Measurements from ENCODE around the gene CDK12. TPM values are rescaled to one million over a fixed set of nuclear protein-coding genes. Genes with fewer than 3 reads are reported as not detected.

The CDK12 gene
- total RNA-seq, 1 experiment from 2014 or later: 51.2 TPM

DNA sequence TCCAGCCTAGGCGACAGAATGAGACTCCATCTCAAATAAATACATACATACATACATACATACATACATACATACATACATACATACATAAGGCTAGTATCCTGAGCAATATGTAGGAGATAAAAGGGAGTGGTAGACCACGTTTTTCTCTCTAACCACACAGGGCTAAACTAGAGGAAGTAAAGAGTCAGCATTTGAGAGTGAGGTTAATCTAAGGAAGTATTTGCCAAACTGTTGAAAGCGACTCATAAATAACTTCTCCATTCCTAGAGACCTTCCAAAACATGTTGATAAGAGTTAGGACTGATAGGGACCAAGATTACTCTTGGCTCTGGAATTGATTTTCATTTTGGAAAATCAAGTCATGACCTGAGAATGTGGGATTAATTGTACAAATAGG is 77.6 kb downstream of the CDK12 start:
- Histone ChIP-seq H3K9me2 (ENCODE audit: insufficient read depth) (no peaks in the 10 kb centered on the region), H4K20me1 (ENCODE audit: insufficient read depth) (no peaks in the 10 kb centered on the region), H3K4me3 (replicated peaks in 1 of 2; ENCODE audit: low read depth in 1 of 2, low read length in 2 of 2) (no peak overlapping the region), H3K36me3 (ENCODE audit: control insufficient read depth in 1 of 2, insufficient read depth in 2 of 2, low read length in 2 of 2) (no peaks in the 10 kb centered on the region), H2AFZ (ENCODE audit: low read depth, low read length, poor library complexity, severe bottlenecking) (no peak overlapping the region), H3K4me2 (ENCODE audit: low read length) (no peak overlapping the region), H3K9ac (ENCODE audit: low read length) (no peak overlapping the region), H3K27me3 (ENCODE audit: insufficient read depth, low read length) (no peaks in the 10 kb centered on the region), H3K9me3 (ENCODE audit: control insufficient read depth in 1 of 2, insufficient read depth in 1 of 2, low read depth in 1 of 2, low read length in 2 of 2) (no peaks in the 10 kb centered on the region), H3K27ac (ENCODE audit: low read depth, low read length) (no peak overlapping the region), H3K79me2 (ENCODE audit: insufficient read depth, low read length) (no peaks in the 10 kb centered on the region), H3K4me1 (ENCODE audit: control insufficient read depth in 1 of 2, insufficient read depth in 2 of 2, low read length in 2 of 2) (0 out of 4 replicates have a peak, but pooled peaks cover 0 to 2% of the 10 kb centered on the region in 2 experiments)
- ChIA-PET RAD21 (ENCODE audit: low non-redundant PET in 1 of 2, low total read pairs in 2 of 2, uncharacterized antibody in 2 of 2, unreplicated experiment in 2 of 2) (no interaction called here), POLR2A (no interaction called here), CTCF (interaction anchor here (3.3 kb wide), 1 partner anchor 9 kb away, joined by 13 read pairs; no protein-coding TSS in a partner anchor)
- ATAC-seq: no peak
- TF ChIP-seq SIN3A (IDR thresholded peaks at IDR 0.05; ENCODE audit: low read depth): no peak
- TF ChIP-seq EZH2phosphoT487 (IDR thresholded peaks at IDR 0.05; ENCODE audit: borderline replicate concordance): no peak
- no peak for TF ChIP-seq JUND (IDR thresholded peaks at IDR 0.05)
- TF ChIP-seq, protein P1, sequence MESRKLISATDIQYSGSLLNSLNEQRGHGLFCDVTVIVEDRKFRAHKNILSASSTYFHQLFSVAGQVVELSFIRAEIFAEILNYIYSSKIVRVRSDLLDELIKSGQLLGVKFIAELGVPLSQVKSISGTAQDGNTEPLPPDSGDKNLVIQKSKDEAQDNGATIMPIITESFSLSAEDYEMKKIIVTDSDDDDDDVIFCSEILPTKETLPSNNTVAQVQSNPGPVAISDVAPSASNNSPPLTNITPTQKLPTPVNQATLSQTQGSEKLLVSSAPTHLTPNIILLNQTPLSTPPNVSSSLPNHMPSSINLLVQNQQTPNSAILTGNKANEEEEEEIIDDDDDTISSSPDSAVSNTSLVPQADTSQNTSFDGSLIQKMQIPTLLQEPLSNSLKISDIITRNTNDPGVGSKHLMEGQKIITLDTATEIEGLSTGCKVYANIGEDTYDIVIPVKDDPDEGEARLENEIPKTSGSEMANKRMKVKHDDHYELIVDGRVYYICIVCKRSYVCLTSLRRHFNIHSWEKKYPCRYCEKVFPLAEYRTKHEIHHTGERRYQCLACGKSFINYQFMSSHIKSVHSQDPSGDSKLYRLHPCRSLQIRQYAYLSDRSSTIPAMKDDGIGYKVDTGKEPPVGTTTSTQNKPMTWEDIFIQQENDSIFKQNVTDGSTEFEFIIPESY (IDR thresholded peaks at IDR 0.05; ENCODE audit: extremely low read depth, insufficient replicate concordance, low read length): no peak
- no peak for TF ChIP-seq YY1 (IDR thresholded peaks at IDR 0.05; ENCODE audit: extremely low read depth, insufficient replicate concordance, low read depth, low read length)
- TF ChIP-seq FOSL1 (IDR thresholded peaks at IDR 0.05; ENCODE audit: low read depth): no peak
- TF ChIP-seq EZH2 (IDR thresholded peaks at IDR 0.05): no peak
- TF ChIP-seq, protein P2, sequence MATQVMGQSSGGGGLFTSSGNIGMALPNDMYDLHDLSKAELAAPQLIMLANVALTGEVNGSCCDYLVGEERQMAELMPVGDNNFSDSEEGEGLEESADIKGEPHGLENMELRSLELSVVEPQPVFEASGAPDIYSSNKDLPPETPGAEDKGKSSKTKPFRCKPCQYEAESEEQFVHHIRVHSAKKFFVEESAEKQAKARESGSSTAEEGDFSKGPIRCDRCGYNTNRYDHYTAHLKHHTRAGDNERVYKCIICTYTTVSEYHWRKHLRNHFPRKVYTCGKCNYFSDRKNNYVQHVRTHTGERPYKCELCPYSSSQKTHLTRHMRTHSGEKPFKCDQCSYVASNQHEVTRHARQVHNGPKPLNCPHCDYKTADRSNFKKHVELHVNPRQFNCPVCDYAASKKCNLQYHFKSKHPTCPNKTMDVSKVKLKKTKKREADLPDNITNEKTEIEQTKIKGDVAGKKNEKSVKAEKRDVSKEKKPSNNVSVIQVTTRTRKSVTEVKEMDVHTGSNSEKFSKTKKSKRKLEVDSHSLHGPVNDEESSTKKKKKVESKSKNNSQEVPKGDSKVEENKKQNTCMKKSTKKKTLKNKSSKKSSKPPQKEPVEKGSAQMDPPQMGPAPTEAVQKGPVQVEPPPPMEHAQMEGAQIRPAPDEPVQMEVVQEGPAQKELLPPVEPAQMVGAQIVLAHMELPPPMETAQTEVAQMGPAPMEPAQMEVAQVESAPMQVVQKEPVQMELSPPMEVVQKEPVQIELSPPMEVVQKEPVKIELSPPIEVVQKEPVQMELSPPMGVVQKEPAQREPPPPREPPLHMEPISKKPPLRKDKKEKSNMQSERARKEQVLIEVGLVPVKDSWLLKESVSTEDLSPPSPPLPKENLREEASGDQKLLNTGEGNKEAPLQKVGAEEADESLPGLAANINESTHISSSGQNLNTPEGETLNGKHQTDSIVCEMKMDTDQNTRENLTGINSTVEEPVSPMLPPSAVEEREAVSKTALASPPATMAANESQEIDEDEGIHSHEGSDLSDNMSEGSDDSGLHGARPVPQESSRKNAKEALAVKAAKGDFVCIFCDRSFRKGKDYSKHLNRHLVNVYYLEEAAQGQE (IDR thresholded peaks at IDR 0.05; ENCODE audit: low read depth): no peak
- TF ChIP-seq, protein P3, sequence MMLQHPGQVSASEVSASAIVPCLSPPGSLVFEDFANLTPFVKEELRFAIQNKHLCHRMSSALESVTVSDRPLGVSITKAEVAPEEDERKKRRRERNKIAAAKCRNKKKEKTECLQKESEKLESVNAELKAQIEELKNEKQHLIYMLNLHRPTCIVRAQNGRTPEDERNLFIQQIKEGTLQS (IDR thresholded peaks at IDR 0.05): no peak
- TF ChIP-seq ZFX (IDR thresholded peaks at IDR 0.05): no peak
- TF ChIP-seq CEBPB (IDR thresholded peaks at IDR 0.05; ENCODE audit: low read depth): no peak
- TF ChIP-seq CBX3 (IDR thresholded peaks at IDR 0.05; ENCODE audit: low read depth): no peak
- no TSS peak for BruUV-seq (replicated peaks)
- no peak for DNase-seq (ENCODE audit: low read depth, low spot score)
- intact Hi-C loops (cut with micrococcal nuclease): no loop called here
